C4-2B (cell line): ENCODE results near the gene PLEKHO2.

ENCODE experiments used
- CTCF ChIP-seq: fragments of 450-650 bp; conservative IDR thresholded peaks from 2 replicates; pipeline ENCODE4 v1.5.1; 2017; ENCODE audit warnings: mild to moderate bottlenecking
- ZFX ChIP-seq: fragments of 450-650 bp; IDR thresholded peaks from 2 replicates; pipeline ENCODE4 v1.6.1; 2017

- TF ChIP-seq ZFX: no peak
- no peak for TF ChIP-seq CTCF
Observed at GRCh38 chr15:64844576-64845145, 2.9 kb downstream of the PLEKHO2 start.
